Lower lobe of right lung (tissue), 2 donors: ENCODE data around the gene ZNF710. TPM values are rescaled to one million over a fixed set of nuclear protein-coding genes. Genes with fewer than 3 reads are reported as not detected.

Source experiments
- ATAC-seq, 2 donors: fragments of 200-7000 bp; cut with Tn5 transposase; one replicate each; pipeline ENCODE4 v1.9.1; 2020 to 2022; ENCODE audit warnings: mild to moderate bottlenecking in 2 of 2, moderate library complexity in 2 of 2
- DNase-seq: peaks from one replicate; pipeline ENCODE4 v3.0.0-alpha.2; 2020
- H3K27ac ChIP-seq: fragments of 200-600 bp; one replicate; pipeline ENCODE4 v1.8.0; 2022
- H3K27me3 ChIP-seq: fragments of 200-600 bp; one replicate; pipeline ENCODE4 v1.8.0; 2022; ENCODE audit warnings: low read depth
- H3K36me3 ChIP-seq: fragments of 200-600 bp; one replicate; pipeline ENCODE4 v1.8.0; 2022; ENCODE audit warnings: mild to moderate bottlenecking
- H3K4me1 ChIP-seq: fragments of 200-600 bp; one replicate; pipeline ENCODE4 v1.8.0; 2022
- H3K4me3 ChIP-seq: fragments of 200-600 bp; one replicate; pipeline ENCODE4 v1.8.0; 2022; ENCODE audit warnings: mild to moderate bottlenecking
- H3K9me3 ChIP-seq: fragments of 200-600 bp; one replicate; pipeline ENCODE4 v1.8.0; 2022
- CTCF ChIP-seq: fragments of 200-600 bp; IDR thresholded peaks from one replicate; pipeline ENCODE4 v1.8.0; 2022; ENCODE audit warnings: antibody characterized with exemption, mild to moderate bottlenecking
- intact Hi-C: fragments of 100-400 bp; cut with DNase I; formaldehyde crosslinking; loops from one replicate; pipeline ENCODE4 v1.11.0; 2022
- total RNA-seq: library from RNA; stranded (reverse); fragmentation: NEBNext Ultra II Directional; extraction: Animal tissue kit (Norgen Biotek cat#: 25700); gene quantifications from one replicate; pipeline ENCODE4 v1.2.1, GENCODE V29; 2021
- donor health status: DM: no; HTN: yes; CAD: no; lungs with severe emphysema.

Gene ZNF710
- total RNA-seq, 1 donor from 2014 or later: 50.7 TPM

GRCh38 chr15:90025489-90026033 lies 24.4 kb downstream of the ZNF710 start:
- peaks cover 16% of the 10 kb centered on the region for H3K4me1 ChIP-seq
- intact Hi-C loops: no loop called here
- no peak for ATAC-seq
- no peak for DNase-seq
- H3K4me3 ChIP-seq: no peak overlapping the region
- H3K27ac ChIP-seq: no peak overlapping the region
- TF ChIP-seq CTCF: no peak
- H3K36me3 ChIP-seq: peaks cover 6% of the 10 kb centered on the region
- H3K9me3 ChIP-seq: no peaks in the 10 kb centered on the region
- H3K27me3 ChIP-seq: no peaks in the 10 kb centered on the region

DNA sequence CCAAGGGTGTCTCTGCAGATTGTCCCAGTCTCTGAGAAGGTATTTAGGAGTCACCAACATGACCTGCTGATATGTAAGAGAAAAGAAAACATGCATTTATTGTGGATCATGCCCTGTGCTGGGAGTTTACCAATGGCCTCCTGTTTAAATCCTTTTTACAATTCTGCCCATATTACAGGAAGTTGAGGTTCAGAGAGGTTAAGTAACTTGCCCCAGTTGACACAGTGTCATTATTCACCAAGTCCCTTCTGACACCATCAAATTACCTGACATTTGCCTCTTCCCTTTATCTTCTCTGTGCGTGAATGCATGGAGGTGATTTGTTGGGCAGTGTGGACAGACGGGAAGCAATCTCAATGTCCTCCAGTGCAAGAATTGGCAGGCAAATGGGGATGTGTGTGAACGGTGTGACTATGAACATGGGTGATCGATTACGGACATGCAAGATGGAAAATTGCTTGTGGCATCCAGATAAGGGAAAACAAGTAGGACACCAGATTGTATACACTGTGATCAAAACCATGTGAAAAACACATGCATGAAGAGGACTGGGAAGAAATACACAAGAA lies 27.3 kb downstream of the ZNF710 start:
- Histone ChIP-seq H3K4me1 (peaks cover 29% of the 10 kb centered on the region), H3K9me3 (no peaks in the 10 kb centered on the region), H3K4me3 (no peak overlapping the region), H3K27me3 (no peaks in the 10 kb centered on the region), H3K36me3 (peaks cover 2% of the 10 kb centered on the region), H3K27ac (no peak overlapping the region)
- DNase-seq (no peak), ATAC-seq (no peak)
- TF ChIP-seq CTCF: no peak
- intact Hi-C loops: no loop called here

DNA sequence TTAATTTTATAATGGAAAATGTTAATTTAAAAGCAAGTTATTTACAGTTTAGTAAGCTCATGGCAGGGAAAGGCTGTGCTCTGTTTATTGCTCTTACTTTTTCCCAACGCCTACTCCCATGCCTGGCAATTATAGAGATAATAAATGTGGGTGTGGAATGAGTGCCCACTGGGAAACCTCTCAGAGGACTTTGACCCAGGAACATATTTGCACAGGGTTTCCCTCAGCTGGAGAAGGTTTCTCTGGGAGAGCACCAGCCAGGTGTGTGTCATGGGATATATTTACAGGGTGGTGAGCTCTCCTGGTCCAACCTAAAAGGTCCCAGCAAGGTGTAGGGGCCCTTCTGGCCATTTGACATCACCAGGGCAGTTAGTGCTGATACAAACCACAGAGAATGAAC lies 27.9 kb downstream of the ZNF710 start:
- H3K4me3 ChIP-seq: no peak overlapping the region
- intact Hi-C loops: no loop called here
- no peak for ATAC-seq
- H3K9me3 ChIP-seq: no peaks in the 10 kb centered on the region
- no peaks in the 10 kb centered on the region for H3K36me3 ChIP-seq
- peaks cover 35% of the 10 kb centered on the region for H3K4me1 ChIP-seq
- TF ChIP-seq CTCF: no peak
- no peaks in the 10 kb centered on the region for H3K27me3 ChIP-seq
- H3K27ac ChIP-seq: no peak overlapping the region
- DNase-seq: no peak

DNA sequence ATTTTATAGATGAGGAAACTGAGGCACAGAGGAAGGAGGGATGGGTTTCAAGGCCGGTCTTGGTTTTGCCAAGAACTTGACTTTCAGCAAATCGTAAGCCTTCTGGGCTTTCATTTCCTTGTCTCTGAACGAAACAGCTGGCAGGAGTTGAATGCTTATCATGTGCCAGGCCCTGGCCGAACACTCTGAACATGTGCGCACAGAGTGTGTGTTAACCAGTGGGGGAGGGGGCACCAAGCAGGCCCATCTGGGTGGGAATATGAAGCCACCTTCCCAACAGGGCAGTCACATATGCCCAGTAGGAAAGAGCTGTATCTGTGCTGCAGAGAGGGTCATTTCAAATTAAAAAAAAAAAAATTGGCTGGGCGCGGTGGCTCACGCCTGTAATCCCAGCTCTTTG lies 29.3 kb downstream of the ZNF710 start:
- no peak for ATAC-seq
- H3K27ac ChIP-seq: no peak overlapping the region
- intact Hi-C loops: no loop called here
- DNase-seq: no peak
- no peak overlapping the region for H3K4me3 ChIP-seq
- H3K36me3 ChIP-seq: no peaks in the 10 kb centered on the region
- peaks cover 45% of the 10 kb centered on the region for H3K4me1 ChIP-seq
- no peak for TF ChIP-seq CTCF
- no peaks in the 10 kb centered on the region for H3K9me3 ChIP-seq
- no peaks in the 10 kb centered on the region for H3K27me3 ChIP-seq

- H3K4me1 ChIP-seq: peaks cover 48% of the 10 kb centered on the region
- no peak overlapping the region for H3K4me3 ChIP-seq
- peak overlapping the region; percentile 62 for H3K27ac ChIP-seq
- no peaks in the 10 kb centered on the region for H3K9me3 ChIP-seq
- no peaks in the 10 kb centered on the region for H3K36me3 ChIP-seq
- ATAC-seq: no peak
- intact Hi-C loops: no loop called here
- H3K27me3 ChIP-seq: no peaks in the 10 kb centered on the region
- TF ChIP-seq CTCF: no peak
- no peak for DNase-seq
Observed at GRCh38 chr15:90031231-90031791, 30.2 kb downstream of the ZNF710 start.
